Measurements from ENCODE around the gene S100A6.
A peak's percentile ranks its signal among the peaks of the same experiment; 100 is the strongest.

The S100A6 gene

DNA sequence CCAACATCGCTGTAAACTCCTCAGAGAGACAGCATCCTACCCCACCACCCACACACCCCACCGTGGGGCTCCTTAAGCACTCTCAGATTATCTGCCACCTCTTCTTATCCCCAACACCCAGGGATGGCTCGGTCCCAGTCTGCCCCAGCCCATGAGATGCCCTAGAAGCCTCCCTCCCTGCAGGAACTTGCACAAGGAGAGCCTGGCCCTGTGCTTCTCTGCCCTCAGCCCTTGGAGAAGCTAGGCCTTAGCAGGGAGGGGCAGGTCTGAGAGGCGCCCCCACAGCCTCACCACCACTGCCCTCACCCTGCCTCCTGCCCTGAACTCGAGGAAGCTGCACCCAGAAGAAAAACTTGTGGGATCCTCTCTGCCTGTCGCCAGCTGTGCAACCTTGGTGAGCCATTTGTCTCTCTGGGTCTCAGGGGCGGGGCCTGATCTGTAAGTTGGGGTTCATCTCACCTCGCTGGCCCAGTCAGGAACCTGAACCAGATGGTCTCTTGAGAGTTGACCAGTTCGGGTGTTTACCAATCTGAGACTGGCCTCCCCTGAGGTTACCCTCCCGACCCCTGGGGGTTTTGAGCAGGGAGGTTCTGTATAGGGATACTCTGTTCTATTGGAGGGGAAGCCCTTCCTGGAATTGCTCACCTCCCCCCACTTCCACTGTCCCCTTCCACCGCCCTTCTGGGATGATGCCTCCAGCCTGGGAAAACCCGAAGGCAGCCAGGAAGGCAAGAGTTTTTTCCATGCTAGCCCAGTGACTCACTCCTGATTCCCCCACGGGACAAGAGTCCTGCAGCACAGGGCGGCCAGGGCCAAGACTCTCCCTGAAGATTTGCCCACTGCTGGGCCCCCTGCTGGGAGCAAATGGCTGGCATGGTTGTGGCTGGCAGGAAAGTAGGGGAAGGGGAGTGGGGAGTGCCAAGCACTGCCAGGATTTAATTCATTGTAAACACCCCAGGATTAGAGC lies 13.2 kb upstream of the S100A6 start, which contains the start of gene S100A3:
Gene S100A3 (minus strand): TSS at position 537 of the 967 bp plus-strand sequence. CDS start 773 bp downstream, outside the sequence.
- in situ Hi-C loops (cut with MboI; ENCODE audit: low pct_unique_long_range_greater_than_20kb, low sequenced_read_pairs), result loop anchor here (25.0 kb wide), 1 partner anchor 413 kb away; the partner anchor contains the start of genes CREB3L4, CRTC2 and SLC39A1
- no peak for DNase-seq

GRCh38 chr1:153547560-153548551 lies 12.1 kb upstream of the S100A6 start:
- DNase-seq, result peak; percentile 28
- in situ Hi-C loops (cut with MboI; ENCODE audit: low pct_unique_long_range_greater_than_20kb, low sequenced_read_pairs), result loop anchor here (25.0 kb wide), 1 partner anchor 414 kb away; the partner anchor contains the start of genes CREB3L4, CRTC2 and SLC39A1

DNA sequence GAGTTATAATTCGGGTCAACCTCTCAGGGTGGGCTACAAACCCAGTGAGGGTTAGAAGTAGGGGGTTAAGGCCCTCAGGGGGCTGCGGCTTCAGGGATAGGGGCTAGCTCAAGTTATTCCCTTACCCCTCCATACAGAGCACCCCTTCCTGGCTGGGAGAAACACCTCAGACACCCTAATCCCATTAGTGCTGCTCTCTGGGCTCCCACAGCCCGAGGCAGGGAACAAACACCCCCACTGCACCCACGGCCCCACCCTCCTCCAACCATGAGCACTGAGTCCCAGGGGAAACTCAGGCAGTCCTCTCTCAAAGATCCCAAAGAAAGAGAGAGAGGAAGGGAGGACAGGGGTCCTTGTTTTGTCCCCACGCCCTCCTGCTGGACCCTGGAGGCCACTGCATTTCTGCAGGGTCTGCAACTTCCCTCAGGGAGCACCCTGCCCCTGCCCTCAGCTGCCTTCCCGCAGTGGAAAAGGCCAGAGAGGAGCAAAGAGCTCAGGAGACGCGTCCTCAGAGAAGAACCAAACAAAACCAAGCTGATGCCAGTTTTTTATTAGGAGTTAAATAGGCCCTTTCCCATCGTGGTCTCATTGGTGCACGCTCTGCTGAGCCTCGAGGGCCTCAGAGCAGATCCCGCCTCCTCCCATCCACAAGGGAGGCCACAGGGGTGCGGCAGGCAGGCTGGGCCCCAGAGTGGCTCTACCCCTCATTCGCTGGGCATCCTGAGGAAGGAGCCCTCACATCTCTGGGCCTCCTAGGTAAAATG lies 11.2 kb upstream of the S100A6 start:
- in situ Hi-C loops (cut with MboI; ENCODE audit: low pct_unique_long_range_greater_than_20kb, low sequenced_read_pairs), result loop anchor here (25.0 kb wide), 1 partner anchor 415 kb away; the partner anchor contains the start of genes CREB3L4, CRTC2 and SLC39A1

DNA sequence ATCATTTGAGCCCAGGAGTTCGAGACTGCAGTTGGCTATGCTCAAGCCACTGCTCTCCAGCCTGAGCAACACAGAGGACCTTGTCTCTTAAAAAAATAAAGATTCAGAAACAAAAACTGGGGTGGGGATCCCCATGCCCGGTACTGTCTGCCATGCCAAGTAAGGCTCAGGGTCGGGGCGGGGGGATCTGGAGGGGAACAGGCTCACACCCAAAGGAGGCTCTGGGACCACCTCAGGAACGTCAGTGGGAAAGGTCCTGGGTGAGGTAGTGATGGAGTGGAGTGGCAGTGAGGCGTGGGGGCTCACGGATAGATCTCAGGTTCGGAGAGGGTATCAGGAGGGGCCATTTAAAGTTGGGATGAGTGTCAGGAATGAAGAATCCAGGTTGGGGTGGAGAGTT lies 10.6 kb upstream of the S100A6 start:
- in situ Hi-C loops (cut with MboI; ENCODE audit: low pct_unique_long_range_greater_than_20kb, low sequenced_read_pairs), result loop anchor here (25.0 kb wide), 1 partner anchor 416 kb away; the partner anchor contains the start of genes CREB3L4, CRTC2 and SLC39A1
- DNase-seq, result no peak

More for the DNA sequence above, 11.2 kb upstream of the S100A6 start:
- DNase-seq, result no peak

DNA sequence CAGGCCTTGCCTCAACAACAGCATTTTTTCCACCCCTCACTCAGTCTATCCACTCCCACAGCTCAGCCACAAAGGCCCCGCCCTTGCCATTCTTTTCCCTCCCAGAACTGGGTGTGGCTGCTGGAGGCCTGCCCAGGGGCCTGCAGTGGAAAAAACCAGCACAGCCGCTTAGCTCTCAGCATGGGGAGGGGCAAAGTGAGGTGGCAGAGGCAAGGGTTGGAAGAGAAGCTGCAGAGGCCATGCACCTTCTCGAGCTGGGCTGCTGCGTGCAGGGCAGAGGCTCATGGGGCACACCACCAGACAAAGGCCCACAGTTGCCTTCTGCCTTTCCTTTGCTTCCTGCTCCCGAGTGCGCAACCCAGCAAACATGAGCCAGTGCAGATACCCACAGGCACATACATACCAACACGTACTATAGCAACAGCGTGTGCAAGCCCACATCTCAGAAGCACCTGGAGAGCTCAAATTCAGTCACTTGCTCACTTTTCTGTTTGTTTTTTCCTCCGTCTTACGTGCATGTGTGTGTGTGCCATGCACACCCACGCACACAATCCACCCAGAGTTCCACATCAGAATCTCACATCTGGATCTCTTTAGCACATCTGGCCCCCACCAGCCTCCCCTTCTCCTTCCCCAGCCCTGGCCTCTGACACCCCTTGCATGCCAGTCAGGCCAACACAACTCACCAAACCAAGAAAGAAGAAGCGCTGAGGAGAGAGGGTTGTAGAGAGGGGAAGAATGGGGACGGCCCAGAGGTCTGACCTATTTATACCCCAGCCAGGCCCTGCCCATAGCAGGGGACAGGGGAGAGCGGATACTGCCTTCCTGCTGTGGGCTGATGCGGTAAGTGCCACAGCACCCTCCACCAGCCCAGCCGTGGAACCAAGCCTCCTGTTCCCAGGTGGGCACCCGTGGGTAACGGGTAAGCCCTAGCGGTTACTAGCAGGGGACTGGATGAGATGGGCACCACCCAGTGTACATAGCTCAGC lies 9.6 kb upstream of the S100A6 start, which contains the start of gene S100A4:
Gene S100A4 (minus strand): TSS at position 740 of the 989 bp plus-strand sequence. CDS start 1,012 bp downstream, outside the sequence.
- peak; percentile 98 for DNase-seq
- in situ Hi-C loops (cut with MboI; ENCODE audit: low pct_unique_long_range_greater_than_20kb, low sequenced_read_pairs), result loop anchor here (25.0 kb wide), 1 partner anchor 417 kb away; the partner anchor contains the start of genes CREB3L4, CRTC2 and SLC39A1

- in situ Hi-C loops (cut with MboI; ENCODE audit: low pct_unique_long_range_greater_than_20kb, low sequenced_read_pairs), result loop anchor here (25.0 kb wide), 1 partner anchor 418 kb away; the partner anchor contains the start of genes CREB3L4, CRTC2 and SLC39A1
- no peak for DNase-seq
These were observed 8.8 kb upstream of the S100A6 start for GRCh38 chr1:153544453-153545066.

DNA sequence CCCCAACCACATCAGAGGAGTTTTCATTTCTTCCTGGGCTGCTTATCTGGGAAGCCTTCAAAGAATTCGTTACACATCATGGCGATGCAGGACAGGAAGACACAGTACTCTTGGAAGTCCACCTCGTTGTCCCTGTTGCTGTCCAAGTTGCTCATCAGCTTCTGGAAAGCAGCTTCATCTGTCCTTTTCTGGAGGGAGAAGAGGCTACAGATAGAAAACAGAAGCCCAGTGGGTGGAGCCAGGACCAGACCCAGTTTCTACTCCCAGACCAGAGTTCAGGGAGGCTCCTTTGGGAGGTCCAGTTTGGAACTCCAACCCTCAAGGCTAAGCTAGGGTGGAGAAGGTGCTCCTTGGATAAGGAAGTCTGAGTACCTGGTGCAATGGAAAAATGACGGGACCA lies 7.9 kb upstream of the S100A6 start:
- in situ Hi-C loops (cut with MboI; ENCODE audit: low pct_unique_long_range_greater_than_20kb, low sequenced_read_pairs), result loop anchor here (25.0 kb wide), 1 partner anchor 419 kb away; the partner anchor contains the start of genes CREB3L4, CRTC2 and SLC39A1
- no peak for DNase-seq

- DNase-seq, result no peak
- in situ Hi-C loops (cut with MboI; ENCODE audit: low pct_unique_long_range_greater_than_20kb, low sequenced_read_pairs), result loop anchor here (25.0 kb wide), 1 partner anchor 419 kb away; the partner anchor contains the start of genes CREB3L4, CRTC2 and SLC39A1
These were observed 7.3 kb upstream of the S100A6 start for GRCh38 chr1:153542956-153543711.

DNA sequence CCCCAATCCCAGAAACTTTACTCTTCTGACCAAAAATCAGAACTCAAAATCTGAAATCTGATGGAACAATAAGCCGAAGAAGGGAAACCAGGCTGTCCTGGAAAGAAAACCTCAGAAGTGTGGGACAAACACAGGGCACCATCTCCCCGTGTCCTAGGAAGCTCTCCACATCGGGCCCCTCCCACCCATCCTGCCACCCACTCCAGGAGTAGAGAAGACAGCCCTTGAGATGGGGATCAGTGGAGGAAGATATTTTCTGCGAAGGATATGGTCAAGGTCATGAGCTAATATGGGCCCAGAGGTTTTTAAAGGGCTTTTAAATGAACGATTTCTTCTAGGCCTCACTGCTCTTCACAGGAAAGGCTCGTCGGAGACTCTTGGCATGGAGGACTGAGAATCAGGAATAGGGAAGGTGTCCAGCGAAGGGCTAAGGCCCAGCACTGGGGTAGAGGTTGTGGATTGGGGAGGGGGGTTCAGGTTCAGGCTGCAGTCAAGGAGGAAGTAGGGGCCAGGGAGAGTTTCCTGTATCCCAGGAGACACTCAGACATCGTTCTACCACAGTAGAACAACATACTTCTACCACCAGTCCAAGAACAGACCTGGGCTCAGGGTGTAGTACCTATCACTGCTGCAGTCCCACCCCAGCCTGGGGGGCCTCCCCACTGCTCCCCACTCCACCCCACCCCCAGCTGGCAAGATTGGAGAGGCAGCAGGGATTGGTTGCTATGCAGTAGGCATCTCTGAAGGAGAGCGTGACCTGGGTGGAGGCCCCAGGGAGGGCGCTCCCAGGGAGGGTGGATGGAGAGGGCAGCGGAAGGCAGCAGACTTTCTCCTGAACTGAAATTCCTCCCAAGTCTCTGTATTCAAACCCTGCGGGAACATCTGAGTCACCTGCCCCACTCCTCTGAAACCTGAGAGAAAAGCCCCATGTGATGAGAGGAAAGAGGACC lies 6.1 kb upstream of the S100A6 start:
- in situ Hi-C loops (cut with MboI; ENCODE audit: low pct_unique_long_range_greater_than_20kb, low sequenced_read_pairs), result loop anchor here (25.0 kb wide), 1 partner anchor 420 kb away; the partner anchor contains the start of genes CREB3L4, CRTC2 and SLC39A1
- no peak for DNase-seq

DNA sequence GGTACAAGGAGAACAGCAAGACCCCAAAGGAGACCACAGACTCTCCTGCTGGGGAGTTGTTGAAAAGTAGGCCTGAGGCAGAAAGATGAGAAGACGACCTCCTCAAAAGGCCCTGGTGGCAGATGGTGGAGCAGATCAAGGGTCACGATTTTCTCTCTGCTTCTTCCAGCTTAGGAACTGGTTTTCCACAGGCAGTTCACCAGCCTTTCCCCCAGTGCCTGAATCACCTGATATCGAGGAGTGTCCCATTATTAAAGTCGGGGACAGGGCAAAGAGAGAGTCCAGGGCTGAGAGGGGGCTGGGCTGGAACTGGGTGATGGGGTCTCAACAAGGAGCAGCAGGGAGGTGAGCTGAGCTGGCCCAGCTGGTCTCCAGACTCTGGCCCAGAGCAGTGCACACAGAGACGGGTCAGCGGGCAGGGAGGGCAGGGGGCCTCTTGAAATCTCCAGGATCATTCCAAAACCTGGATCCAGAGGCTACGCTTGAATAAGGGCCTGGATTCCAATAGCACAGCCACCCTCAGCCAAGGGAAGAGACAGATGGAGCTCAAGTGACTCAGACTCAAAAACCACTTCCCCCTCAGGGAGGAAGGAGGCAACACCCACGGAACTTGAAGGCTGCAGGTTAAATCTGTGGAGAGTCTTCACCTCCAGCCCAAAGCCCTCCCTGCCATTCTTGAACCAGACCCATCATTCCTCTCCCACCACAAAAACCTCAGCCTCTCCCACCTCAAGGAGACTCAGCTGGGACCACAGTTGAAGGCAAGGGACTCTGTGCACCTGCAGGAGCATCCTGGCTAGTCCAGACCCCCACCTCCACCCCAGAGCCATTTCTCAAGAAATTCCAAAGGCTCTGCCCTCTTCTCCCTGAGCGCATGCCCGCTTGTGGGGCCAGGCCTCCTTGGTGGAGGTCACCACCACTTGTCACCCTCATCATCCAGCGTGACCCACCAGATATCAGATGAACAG lies 4.9 kb upstream of the S100A6 start, which contains the start of gene S100A5:
Gene S100A5 (minus strand): TSS at position 541 of the 968 bp plus-strand sequence. CDS start 743 bp downstream, outside the sequence.
- peak; percentile 86 for DNase-seq
- in situ Hi-C loops (cut with MboI; ENCODE audit: low pct_unique_long_range_greater_than_20kb, low sequenced_read_pairs), result loop anchor here (25.0 kb wide), 1 partner anchor 422 kb away; the partner anchor contains the start of genes CREB3L4, CRTC2 and SLC39A1

DNA sequence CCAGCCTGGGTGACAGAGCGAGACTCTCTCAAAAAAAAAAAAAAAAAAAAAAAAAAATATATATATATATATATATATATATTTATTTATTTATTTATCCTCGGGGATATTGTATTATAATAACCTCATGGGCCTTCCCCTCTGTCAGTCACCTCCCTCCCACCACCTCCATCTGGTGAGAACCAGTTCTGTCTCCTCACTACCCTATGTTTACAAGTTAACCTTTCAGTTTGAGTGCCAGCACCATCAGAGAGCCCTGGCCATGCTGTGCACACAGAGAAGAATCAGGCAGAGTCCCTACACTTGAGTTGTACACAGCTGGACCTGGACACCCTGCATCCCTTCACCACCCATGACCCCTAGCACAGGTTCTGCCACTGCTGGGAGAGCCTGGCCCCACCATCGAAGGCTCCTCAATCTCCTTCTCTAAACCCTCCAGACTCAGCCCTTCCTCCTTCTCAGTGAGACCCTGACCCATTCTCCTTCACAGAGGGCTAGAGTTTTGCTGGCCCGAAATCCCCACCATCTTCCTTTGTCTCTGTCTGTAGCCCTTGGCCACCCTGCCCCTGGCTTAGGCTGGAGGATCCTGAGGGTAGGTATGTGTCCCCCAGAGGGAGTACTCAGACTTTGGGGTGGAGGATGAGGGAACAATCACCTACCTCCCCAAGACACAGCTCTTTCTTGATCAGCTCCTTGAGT lies 3.8 kb upstream of the S100A6 start:
- no peak for DNase-seq
- in situ Hi-C loops (cut with MboI; ENCODE audit: low pct_unique_long_range_greater_than_20kb, low sequenced_read_pairs), result loop anchor here (25.0 kb wide), 1 partner anchor 423 kb away; the partner anchor contains the start of genes CREB3L4, CRTC2 and SLC39A1

DNA sequence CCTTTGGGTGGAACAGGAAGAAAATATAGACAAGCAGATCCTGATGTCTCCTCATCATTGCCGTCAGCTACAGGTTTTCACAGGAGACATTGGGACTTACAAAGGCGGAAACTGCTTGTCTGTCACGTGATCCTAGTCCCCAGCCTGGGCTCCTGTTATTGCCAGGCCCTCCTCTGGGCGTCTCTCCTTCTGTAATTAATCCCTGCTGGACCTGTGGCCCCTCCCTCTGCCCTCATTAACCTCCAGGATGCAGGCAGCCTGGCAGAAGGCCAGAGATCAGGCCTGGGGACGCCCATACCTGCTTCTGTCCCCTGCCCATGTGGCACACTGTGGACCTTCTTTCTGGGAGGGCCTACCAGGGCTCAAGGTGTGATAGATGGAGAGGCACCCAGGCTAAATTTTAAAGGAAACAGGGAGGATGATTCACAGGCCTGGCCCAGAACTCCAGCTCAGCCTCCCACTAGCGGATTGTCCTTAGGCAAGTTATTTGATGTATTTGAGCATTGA lies 2.6 kb upstream of the S100A6 start:
- no peak for DNase-seq
- in situ Hi-C loops (cut with MboI; ENCODE audit: low pct_unique_long_range_greater_than_20kb, low sequenced_read_pairs), result loop anchor here (25.0 kb wide), 1 partner anchor 424 kb away; the partner anchor contains the start of genes CREB3L4, CRTC2 and SLC39A1

All from KBM-7 (cell line).